H1 (cell line): ENCODE results near the gene C11orf65.

Experiments used
- CTCF ChIP-seq, 3 experiments: IDR thresholded peaks; 1 replicate in 2 of 3; 2 replicates in 1 of 3; pipeline versions ENCODE4 v1.5.1 to v1.6.1; 2011; ENCODE audit warnings: low read length in 3 of 3, mild to moderate bottlenecking in 3 of 3, inconsistent platforms in 2 of 3, low read depth in 1 of 3, moderate library complexity in 1 of 3; ENCODE audit not compliant: insufficient read depth in 1 of 3; ENCODE audit errors: control extremely low read depth in 1 of 3
- EP300 ChIP-seq, 2 experiments: IDR thresholded peaks; 1 replicate in 1 of 2; 2 replicates in 1 of 2; pipeline ENCODE4 v1.6.1; 2011 to 2012; ENCODE audit warnings: low read depth in 2 of 2, low read length in 2 of 2, mild to moderate bottlenecking in 2 of 2, borderline replicate concordance in 1 of 2, inconsistent platforms in 1 of 2, moderate library complexity in 1 of 2
- EZH2 ChIP-seq: fragments of 200-600 bp; sonication (generic); IDR thresholded peaks from 2 replicates; pipeline ENCODE4 v1.7.1; 2012; ENCODE audit warnings: low read depth, mild to moderate bottlenecking, moderate library complexity, low read length, inconsistent platforms; ENCODE audit not compliant: severe bottlenecking
- GABPA ChIP-seq: IDR thresholded peaks from 2 replicates; pipeline ENCODE4 v1.6.1; 2011; ENCODE audit warnings: mild to moderate bottlenecking, low read length, moderate library complexity, borderline replicate concordance; ENCODE audit not compliant: insufficient read depth
- POLR2A ChIP-seq, 2 experiments: IDR thresholded peaks; 1 replicate in 1 of 2; 2 replicates in 1 of 2; pipeline ENCODE4 v1.6.1; 2011; ENCODE audit warnings: low read depth in 2 of 2, low read length in 2 of 2, mild to moderate bottlenecking in 2 of 2; ENCODE audit errors: control extremely low read depth in 1 of 2
- POLR2AphosphoS5 ChIP-seq: IDR thresholded peaks from 2 replicates; pipeline ENCODE4 v1.6.1; 2011; ENCODE audit warnings: low read depth, low read length
- RXRA ChIP-seq: IDR thresholded peaks from 2 replicates; pipeline ENCODE4 v1.6.1; 2011; ENCODE audit warnings: low read depth, mild to moderate bottlenecking, low read length, moderate library complexity; ENCODE audit not compliant: insufficient read depth
- SP2 ChIP-seq: IDR thresholded peaks from 2 replicates; pipeline ENCODE4 v1.6.1; 2012; ENCODE audit warnings: mild to moderate bottlenecking, low read length, inconsistent platforms
- SRF ChIP-seq: IDR thresholded peaks from 2 replicates; pipeline ENCODE4 v1.6.1; 2011; ENCODE audit warnings: mild to moderate bottlenecking, low read depth, low read length, moderate library complexity
- TAF1 ChIP-seq: IDR thresholded peaks from 2 replicates; pipeline ENCODE4 v1.6.1; 2011; ENCODE audit warnings: mild to moderate bottlenecking, low read depth, low read length
- USF2 ChIP-seq: IDR thresholded peaks from 2 replicates; pipeline ENCODE4 v1.6.1; 2011; ENCODE audit warnings: low read length, improper control_type of control experiment

- TF ChIP-seq EZH2: no peak
- no peak for TF ChIP-seq POLR2AphosphoS5
- no peak for TF ChIP-seq EP300 (IDR thresholded peaks at IDR 0.05; ENCODE audit: borderline replicate concordance in 1 of 2, low read depth in 2 of 2, low read length in 2 of 2)
- no peak for TF ChIP-seq SRF
- TF ChIP-seq CTCF (IDR thresholded peaks at IDR 0.05; ENCODE audit: control extremely low read depth in 1 of 3, insufficient read depth in 1 of 3, low read depth in 1 of 3, low read length in 3 of 3): no peak
- TF ChIP-seq USF2: no peak
- no peak for TF ChIP-seq POLR2A (IDR thresholded peaks at IDR 0.05; ENCODE audit: control extremely low read depth in 1 of 2, low read depth in 2 of 2, low read length in 2 of 2)
- TF ChIP-seq SP2: no peak
- TF ChIP-seq RXRA: no peak
- TF ChIP-seq TAF1: no peak
- no peak for TF ChIP-seq GABPA
Measured at GRCh38 chr11:108431370-108431769, 36.0 kb downstream of the C11orf65 start.
